Endothelial cell of umbilical vein (primary cell): Measurements from ENCODE around the gene CLEC4E. TPM values are rescaled to one million over a fixed set of nuclear protein-coding genes. Genes with fewer than 3 reads are reported as not detected.

ENCODE experiments used
- BruUV-seq: library from RNA; stranded (reverse); fragments of 400-500 nt; replicated peaks from 2 replicates; lab custom pipeline; 2021; lab: Mats Ljungman, UMichigan
- CTCF ChIA-PET: fragments of 300-600, 350-600 bp; sonication (Branson Sonifier 250); formaldehyde crosslinking; loops from one replicate; lab custom pipeline; 2021; ENCODE audit warnings: antibody characterized with exemption, inconsistent platforms; lab: Charles Lee
- POLR2A ChIA-PET: fragments of 300-600, 350-600 bp; sonication (Branson Sonifier 250); formaldehyde crosslinking; loops from one replicate; lab custom pipeline; 2021; ENCODE audit warnings: antibody characterized with exemption, inconsistent platforms; lab: Charles Lee
- DNase-seq: peaks from one replicate; pipeline ENCODE4 v3.0.0-alpha.2; 2011; ENCODE audit warnings: low read depth, low spot score
- FAIRE-seq: peaks from 2 replicates; lab custom pipeline; 2011; peaks lifted over from hg19 to GRCh38; lab: Jason Lieb, UNC
- H2AFZ ChIP-seq: 2 replicates; pipeline ENCODE4 v1.6.0; 2012; ENCODE audit warnings: low read depth, low read length, control low read depth, inconsistent platforms
- H3K27ac ChIP-seq: 2 replicates; pipeline ENCODE4 v1.5.1; 2011; ENCODE audit warnings: low read depth, mild to moderate bottlenecking, control low read depth, low read length, moderate library complexity; ENCODE audit not compliant: insufficient read depth
- H3K27me3 ChIP-seq, 2 experiments: 2 replicates each; pipeline versions ENCODE4 v1.6.0 to v1.6.1; 2011; ENCODE audit warnings: low read length in 2 of 2, mixed read lengths in 1 of 2; ENCODE audit not compliant: control insufficient read depth in 2 of 2, insufficient read depth in 2 of 2
- H3K36me3 ChIP-seq, 2 experiments: 2 replicates in 1 of 2; 3 replicates in 1 of 2; pipeline ENCODE4 v1.5.1; 2011; ENCODE audit warnings: low read length in 2 of 2, mild to moderate bottlenecking in 1 of 2, moderate library complexity in 1 of 2; ENCODE audit not compliant: control insufficient read depth in 2 of 2, insufficient read depth in 2 of 2; ENCODE audit errors: extremely low read depth in 1 of 2
- H3K4me1 ChIP-seq: 3 replicates; pipeline ENCODE4 v1.5.1; 2011; ENCODE audit warnings: mild to moderate bottlenecking, low read length; ENCODE audit not compliant: control insufficient read depth, insufficient read depth; ENCODE audit errors: extremely low read depth
- H3K4me2 ChIP-seq: 2 replicates; pipeline ENCODE4 v1.6.1; 2011; ENCODE audit warnings: low read length, control low read depth, mixed read lengths; ENCODE audit not compliant: insufficient read depth
- H3K4me3 ChIP-seq, 3 experiments: fragments of 200-600 bp in 1 of 3; sonication (generic), shearing (Covaris generic) in 1 of 3; replicated peaks in 1 of 3; 2 replicates each; pipeline ENCODE4 v1.5.1; 2011 to 2016; ENCODE audit warnings: control low read depth in 3 of 3, low read length in 3 of 3, mild to moderate bottlenecking in 2 of 3, inconsistent platforms in 1 of 3, low read depth in 1 of 3, moderate library complexity in 1 of 3; ENCODE audit not compliant: insufficient read depth in 1 of 3
- H3K79me2 ChIP-seq: 2 replicates; pipeline ENCODE4 v1.6.0; 2012; ENCODE audit warnings: low read length, inconsistent platforms; ENCODE audit not compliant: control insufficient read depth, insufficient read depth
- H3K9ac ChIP-seq: replicated peaks from 2 replicates; pipeline ENCODE3; 2011; ENCODE audit warnings: low read length, control low read depth; ENCODE audit not compliant: insufficient read depth; ENCODE audit errors: extremely low read depth
- H3K9me1 ChIP-seq: replicated peaks from 3 replicates; pipeline ENCODE4 v1.6.0; 2011; ENCODE audit warnings: mild to moderate bottlenecking, low read length; ENCODE audit not compliant: control insufficient read depth, insufficient read depth; ENCODE audit errors: extremely low read depth
- H3K9me3 ChIP-seq: replicated peaks from 2 replicates; pipeline ENCODE4 v1.5.1; 2012; ENCODE audit warnings: low read length, inconsistent platforms; ENCODE audit not compliant: control insufficient read depth, insufficient read depth
- H4K20me1 ChIP-seq: replicated peaks from 2 replicates; pipeline ENCODE3; 2011; ENCODE audit warnings: mild to moderate bottlenecking, low read length; ENCODE audit not compliant: control insufficient read depth, insufficient read depth; ENCODE audit errors: extremely low read depth
- CTCF ChIP-seq, 2 donors: IDR thresholded peaks; 1 replicate in 1 of 2; 2 replicates in 1 of 2; pipeline ENCODE4 v1.5.1; 2011; ENCODE audit warnings: low read length in 2 of 2, mild to moderate bottlenecking in 2 of 2, moderate library complexity in 2 of 2, control low read depth in 1 of 2, inconsistent platforms in 1 of 2, low read depth in 1 of 2; ENCODE audit not compliant: insufficient read depth in 1 of 2; ENCODE audit errors: extremely low read depth in 1 of 2
- EZH2 ChIP-seq: IDR thresholded peaks from 2 replicates; pipeline ENCODE4 v1.6.1; 2012; ENCODE audit warnings: borderline replicate concordance, low read depth, mild to moderate bottlenecking, moderate library complexity, low read length, inconsistent platforms; ENCODE audit not compliant: severe bottlenecking
- FOS ChIP-seq: IDR thresholded peaks from 2 replicates; pipeline ENCODE4 v1.6.1; 2011; ENCODE audit warnings: mild to moderate bottlenecking, low read length, moderate library complexity, borderline replicate concordance; ENCODE audit not compliant: insufficient read depth
- GATA2 ChIP-seq: IDR thresholded peaks from 2 replicates; pipeline ENCODE4 v1.7.0; 2011; ENCODE audit warnings: low read depth, mild to moderate bottlenecking, moderate library complexity, mixed read lengths, low read length; ENCODE audit not compliant: insufficient read length, insufficient read depth
- JUN ChIP-seq: IDR thresholded peaks from 2 replicates; pipeline ENCODE4 v1.6.1; 2011; ENCODE audit warnings: borderline replicate concordance, low read depth; ENCODE audit not compliant: insufficient read length, insufficient read depth
- MAX ChIP-seq: IDR thresholded peaks from 2 replicates; pipeline ENCODE4 v1.6.1; 2011; ENCODE audit not compliant: insufficient read depth, insufficient read length
- MYC ChIP-seq: IDR thresholded peaks from one replicate; pipeline ENCODE4 v1.6.1; 2011; ENCODE audit warnings: mild to moderate bottlenecking, low read depth, low read length
- POLR2A ChIP-seq: IDR thresholded peaks from 2 replicates; pipeline ENCODE4 v1.6.1; 2012; ENCODE audit warnings: low read depth, mild to moderate bottlenecking, control low read depth, low read length
- POLR2AphosphoS5 ChIP-seq: IDR thresholded peaks from 2 replicates; pipeline ENCODE4 v1.6.1; 2012; ENCODE audit warnings: low read depth, mild to moderate bottlenecking, control low read depth, low read length, moderate library complexity; ENCODE audit not compliant: insufficient read depth
- dilution Hi-C: fragments of 300-500 bp; cut with MboI; formaldehyde crosslinking; loops from one replicate; pipeline ENCODE4 v1.15.0; 2019; ENCODE audit warnings: low sequenced_read_pairs; ENCODE audit not compliant: extremely low pct_ligation_motif_present
- intact Hi-C: fragments of 100-400 bp; cut with micrococcal nuclease; formaldehyde crosslinking; loops from one replicate; pipeline ENCODE4 v1.10.0; 2022
- polyA plus RNA-seq, 4 experiments: library from polyadenylated mRNA; depleted of rRNA in 3 of 4; stranded (reverse) in 3 of 4; unstranded in 1 of 4; fragments of >200 nt; gene quantifications; 2 replicates each; pipeline versions ENCODE4 v1.2.1 to v1.2.3, GENCODE V29; 2011 to 2012; ENCODE audit warnings: missing spikeins in 1 of 4
- total RNA-seq: library from RNA; stranded (reverse); gene quantifications from 2 replicates; pipeline ENCODE4 v1.2.3, GENCODE V29; 2021

The CLEC4E gene
- total and polyA plus RNA-seq, 2 donors (not counting 3 experiments of a cell fraction or from before 2014, with no cell fraction given), result not detected

GRCh38 chr12:8581098-8581784, 40.5 kb upstream of the CLEC4E start:
- no peak overlapping the region for H3K27ac ChIP-seq
- no peak overlapping the region for H2AFZ ChIP-seq
- H3K9me1 ChIP-seq, result no peaks in the 10 kb centered on the region
- H3K4me3 ChIP-seq, result no peak overlapping the region
- no peak for FAIRE-seq
- ChIA-PET CTCF (no interaction called here), POLR2A (no interaction called here)
- no peak for TF ChIP-seq POLR2A
- TF ChIP-seq MYC, result no peak
- TF ChIP-seq POLR2AphosphoS5, result no peak
- no peak for TF ChIP-seq FOS
- no peak overlapping the region for H3K4me2 ChIP-seq
- intact Hi-C loops, result no loop called here
- H3K4me1 ChIP-seq, result no peaks in the 10 kb centered on the region
- no peak overlapping the region for H3K9ac ChIP-seq
- H3K79me2 ChIP-seq, result no peaks in the 10 kb centered on the region
- dilution Hi-C loops, result no loop called here
- BruUV-seq, result no TSS peak
- H3K9me3 ChIP-seq, result no peaks in the 10 kb centered on the region
- H3K27me3 ChIP-seq, result no peaks in the 10 kb centered on the region
- no peaks in the 10 kb centered on the region for H3K36me3 ChIP-seq
- no peaks in the 10 kb centered on the region for H4K20me1 ChIP-seq
- no peak for DNase-seq

GRCh38 chr12:8577879-8578278, 37.2 kb upstream of the CLEC4E start:
- ChIA-PET CTCF (interaction anchor here (1.2 to 1.6 kb wide), 5 partner anchors 12 to 80 kb away, joined by 3 to 8 read pairs (median 5); no protein-coding TSS in a partner anchor), POLR2A (no interaction called here)
- no peak overlapping the region for H2AFZ ChIP-seq
- no peaks in the 10 kb centered on the region for H3K4me1 ChIP-seq
- H3K9me3 ChIP-seq, result no peaks in the 10 kb centered on the region
- no peak overlapping the region for H3K4me3 ChIP-seq
- no peaks in the 10 kb centered on the region for H4K20me1 ChIP-seq
- H3K36me3 ChIP-seq, result no peaks in the 10 kb centered on the region
- no peak for DNase-seq
- no peak overlapping the region for H3K27ac ChIP-seq
- dilution Hi-C loops, result no loop called here
- no peaks in the 10 kb centered on the region for H3K9me1 ChIP-seq
- TF ChIP-seq CTCF (IDR thresholded peaks at IDR 0.05; ENCODE audit: extremely low read depth in 1 of 2, insufficient read depth in 1 of 2, low read depth in 1 of 2, low read length in 2 of 2) (no peak), JUN (no peak), POLR2A (no peak), MYC (no peak), MAX (no peak), FOS (no peak), EZH2 (no peak), GATA2 (no peak), POLR2AphosphoS5 (no peak)
- no TSS peak for BruUV-seq
- H3K27me3 ChIP-seq, result no peaks in the 10 kb centered on the region
- no peaks in the 10 kb centered on the region for H3K79me2 ChIP-seq
- intact Hi-C loops, result no loop called here
- no peak overlapping the region for H3K4me2 ChIP-seq
- no peak for FAIRE-seq
- H3K9ac ChIP-seq, result no peak overlapping the region
